Left lobe of liver (tissue), 2 donors: ENCODE data around the gene POLR2H. TPM values are rescaled to one million over a fixed set of nuclear protein-coding genes. Genes with fewer than 3 reads are reported as not detected.

Experiments used
- ATAC-seq: fragments of 200-7000 bp; cut with Tn5 transposase; one replicate; pipeline ENCODE4 v1.9.1; 2020; ENCODE audit warnings: mild to moderate bottlenecking, moderate library complexity
- DNase-seq: peaks from one replicate; pipeline ENCODE4 v3.0.0-alpha.2; 2020; ENCODE audit warnings: low spot score
- total RNA-seq: library from RNA; stranded (reverse); gene quantifications from one replicate; pipeline ENCODE4 v1.2.1, GENCODE V29; 2021
- donor health status: DM: no; HTN: no; CAD: no; lungs with moderate emphysema.
- donor health status: DM: no; HTN: yes; CAD: no.

POLR2H gene
- total RNA-seq = 33.9 TPM

- ATAC-seq = peak; percentile 66
- DNase-seq = peak; percentile 65
Measured at GRCh38 chr3:184361532-184361931, at the start of gene POLR2H, which contains the start of gene CLCN2. POLR2H (plus strand) TSS chr3:184361710; CDS start chr3:184363493, 1,783 bp downstream. CLCN2 (minus strand) TSS chr3:184361605; CDS start chr3:184361479, 126 bp downstream.

DNA sequence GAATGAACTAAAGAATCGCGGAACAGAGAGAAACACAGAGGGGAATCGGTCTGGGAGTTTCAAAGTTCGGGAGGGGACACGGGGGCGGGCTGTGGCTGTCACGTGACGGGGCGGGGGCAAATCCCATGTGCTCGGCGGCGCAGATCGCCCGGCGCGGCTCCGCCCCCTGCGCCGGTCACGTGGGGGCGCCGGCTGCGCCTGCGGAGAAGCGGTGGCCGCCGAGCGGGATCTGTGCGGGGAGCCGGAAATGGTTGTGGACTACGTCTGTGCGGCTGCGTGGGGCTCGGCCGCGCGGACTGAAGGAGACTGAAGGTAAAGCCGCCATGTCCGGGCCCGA, 47.2 kb upstream of the POLR2H start, which contains the start of gene EIF4G1:
EIF4G1 (plus strand) TSS at position 244 of the 337 bp plus-strand sequence. CDS start 1,191 bp downstream, outside the sequence.
- ATAC-seq (peak; percentile 74), DNase-seq (peak; percentile 96)

- DNase-seq (peak; percentile 91), ATAC-seq (peak; percentile 72)
Measured at GRCh38 chr3:184314700-184315542, 46.6 kb upstream of the POLR2H start.

- DNase-seq = no peak
- ATAC-seq = peak; percentile 1
Measured at GRCh38 chr3:184315543-184315867, 46.0 kb upstream of the POLR2H start.

DNA sequence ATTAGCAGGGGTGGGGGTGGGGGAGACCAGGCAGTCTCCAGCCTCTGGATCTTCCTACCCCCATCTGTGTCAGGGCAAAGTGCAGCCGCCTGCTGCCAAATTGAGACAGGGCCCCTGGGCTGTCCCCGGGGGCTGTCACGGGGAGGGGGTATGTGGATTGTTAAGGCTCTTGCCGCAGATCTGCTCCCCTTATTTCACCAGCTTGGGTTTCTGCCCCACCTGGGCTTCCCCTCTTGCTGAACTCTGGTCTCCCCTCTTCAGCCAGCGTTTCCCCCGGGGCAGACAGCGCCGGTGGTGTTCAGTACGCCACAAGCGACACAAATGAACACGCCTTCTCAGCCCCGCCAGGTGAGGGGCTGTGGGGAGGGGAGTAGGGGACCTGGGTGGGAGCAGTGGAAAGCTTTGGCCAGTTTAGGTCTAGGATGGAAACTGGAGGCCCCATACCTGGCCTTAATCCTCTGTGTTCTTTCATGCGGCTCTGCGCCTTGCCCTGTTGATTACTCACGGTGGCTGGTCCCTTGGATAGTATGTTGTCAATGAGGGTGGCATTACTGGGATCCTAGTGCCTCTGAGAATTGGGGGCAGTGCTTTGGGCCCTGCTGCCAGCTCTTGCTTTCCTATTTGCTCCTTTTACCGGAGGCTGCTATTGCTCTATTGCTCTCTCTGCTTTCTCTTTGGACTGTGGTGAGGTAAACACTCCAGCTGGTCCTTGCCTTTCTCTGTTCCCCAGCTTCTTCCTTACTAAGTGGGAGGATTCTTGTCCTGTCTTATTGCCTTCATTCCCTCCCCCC, 45.4 kb upstream of the POLR2H start:
- DNase-seq = peak; percentile 70

GRCh38 chr3:184316792-184317191, 44.7 kb upstream of the POLR2H start:
- ATAC-seq (no peak), DNase-seq (no peak)

More for the DNA sequence above, 45.4 kb upstream of the POLR2H start:
- peak; percentile 47 for ATAC-seq

- no peak for ATAC-seq
- no peak for DNase-seq
Measured at GRCh38 chr3:184317201-184317600, 44.3 kb upstream of the POLR2H start.

GRCh38 chr3:184320104-184320445, 41.4 kb upstream of the POLR2H start:
- DNase-seq (peak; percentile 98), ATAC-seq (peak; percentile 74)

DNA sequence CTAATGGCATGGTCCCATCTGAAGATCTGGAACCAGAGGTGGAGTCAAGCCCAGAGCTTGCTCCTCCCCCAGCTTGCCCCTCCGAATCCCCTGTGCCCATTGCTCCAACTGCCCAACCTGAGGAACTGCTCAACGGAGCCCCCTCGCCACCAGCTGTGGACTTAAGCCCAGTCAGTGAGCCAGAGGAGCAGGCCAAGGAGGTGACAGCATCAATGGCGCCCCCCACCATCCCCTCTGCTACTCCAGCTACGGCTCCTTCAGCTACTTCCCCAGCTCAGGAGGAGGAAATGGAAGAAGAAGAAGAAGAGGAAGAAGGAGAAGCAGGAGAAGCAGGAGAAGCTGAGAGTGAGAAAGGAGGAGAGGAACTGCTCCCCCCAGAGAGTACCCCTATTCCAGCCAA, 39.8 kb upstream of the POLR2H start:
- no peak for ATAC-seq
- DNase-seq = no peak

- DNase-seq (peak; percentile 79), ATAC-seq (peak; percentile 54)
Measured at GRCh38 chr3:184322731-184323487, 38.6 kb upstream of the POLR2H start.

GRCh38 chr3:184323696-184324095, 37.8 kb upstream of the POLR2H start:
- ATAC-seq (no peak), DNase-seq (no peak)

GRCh38 chr3:184325269-184325668, 36.2 kb upstream of the POLR2H start:
- DNase-seq = no peak
- ATAC-seq = no peak

DNA sequence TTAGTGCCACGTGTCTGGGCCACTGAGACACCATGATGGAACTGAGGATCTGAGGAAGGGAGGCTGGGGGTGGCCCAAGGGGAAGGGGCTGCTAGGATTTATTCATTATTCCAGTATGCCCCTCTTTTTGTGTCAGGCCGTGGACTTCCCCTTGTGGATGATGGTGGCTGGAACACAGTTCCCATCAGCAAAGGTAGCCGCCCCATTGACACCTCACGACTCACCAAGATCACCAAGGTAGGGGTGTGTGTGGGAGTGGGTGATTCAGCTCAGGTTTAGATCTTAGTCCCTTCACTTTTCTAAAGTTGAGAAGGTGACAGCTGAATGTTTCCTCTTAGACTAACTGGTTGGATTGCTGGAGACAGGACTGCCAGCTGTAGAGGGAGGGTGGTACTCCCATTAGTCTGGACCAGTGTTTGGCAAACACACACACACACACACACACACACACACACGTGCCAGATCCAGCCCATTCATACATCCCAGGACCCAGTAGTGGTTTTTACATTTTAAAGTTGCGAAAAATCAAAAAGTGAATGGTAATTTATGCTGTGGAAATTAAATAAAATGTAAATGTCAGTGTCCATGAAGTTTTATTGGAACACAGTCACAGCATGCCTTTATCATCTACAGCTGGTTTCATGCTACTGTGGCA, 35.7 kb upstream of the POLR2H start:
- ATAC-seq (no peak), DNase-seq (no peak)

- DNase-seq (no peak), ATAC-seq (no peak)
Measured at GRCh38 chr3:184327171-184327570, 34.3 kb upstream of the POLR2H start.

GRCh38 chr3:184328516-184328915, 33.0 kb upstream of the POLR2H start:
- ATAC-seq (no peak), DNase-seq (no peak)

- ATAC-seq (no peak), DNase-seq (no peak)
Measured at GRCh38 chr3:184332370-184333090, 29.0 kb upstream of the POLR2H start.

- DNase-seq (no peak), ATAC-seq (no peak)
Measured at GRCh38 chr3:184333190-184333589, 28.3 kb upstream of the POLR2H start.

- no peak for ATAC-seq
- no peak for DNase-seq
Measured at GRCh38 chr3:184333700-184334099, 27.8 kb upstream of the POLR2H start.

GRCh38 chr3:184334470-184335158, 26.9 kb upstream of the POLR2H start:
- ATAC-seq = peak; percentile 1
- DNase-seq = peak; percentile 42
